GM13976 (cell line): ENCODE data around the gene SKI.

Experiments used
- DNase-seq: peaks from one replicate; pipeline ENCODE4 v3.0.0; 2012; ENCODE audit warnings: low spot score
- CTCF ChIP-seq: IDR thresholded peaks from 2 replicates; pipeline ENCODE4 v1.5.1; 2012; ENCODE audit warnings: borderline replicate concordance, mild to moderate bottlenecking; ENCODE audit not compliant: insufficient read depth; ENCODE audit errors: extremely low read depth, missing control alignments, control extremely low read depth
- in situ Hi-C: fragments of 300-500 bp; cut with MboI; formaldehyde crosslinking; loops from one replicate; pipeline ENCODE4 v1.12.0; 2022; ENCODE audit warnings: low sequenced_read_pairs, mixed read lengths, inconsistent platforms; ENCODE audit not compliant: unreplicated experiment

SKI gene

DNA sequence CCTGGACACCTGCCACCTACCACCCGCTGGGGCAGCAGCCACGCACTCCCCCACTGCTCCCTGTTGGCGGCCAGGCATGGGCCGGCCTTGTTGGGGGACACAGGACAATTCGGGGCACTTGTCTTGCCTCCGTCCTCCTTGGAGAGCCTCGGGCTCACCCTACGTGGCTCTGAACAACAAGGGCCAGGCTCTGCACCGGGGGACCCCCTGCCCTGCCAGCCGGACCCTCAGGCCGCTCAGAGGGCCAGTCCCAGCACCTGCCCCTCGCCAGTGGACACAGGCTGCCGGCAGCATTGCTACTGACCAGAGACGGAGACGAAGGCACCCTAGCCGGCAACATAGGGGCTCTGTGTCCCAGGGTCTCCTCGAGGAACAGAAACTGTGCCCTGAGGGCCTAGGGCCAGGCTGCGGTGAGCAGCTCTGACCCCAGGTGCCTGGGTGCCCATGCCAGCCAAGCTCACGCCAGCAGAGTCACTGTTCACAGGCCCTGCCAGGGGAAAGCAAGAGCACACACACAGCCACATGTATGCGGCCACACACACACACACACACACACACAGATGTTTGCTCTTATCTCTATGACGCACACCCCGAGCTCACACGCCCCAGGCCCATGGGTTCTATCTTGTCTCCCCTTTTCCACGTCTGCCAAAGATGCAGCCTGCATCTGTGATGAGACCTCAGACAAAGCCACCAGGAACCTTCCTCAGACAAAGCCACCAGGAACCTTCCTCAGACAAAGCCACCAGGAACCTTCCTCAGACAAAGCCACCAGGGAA lies 117.4 kb downstream of the SKI start:
- no peak for DNase-seq
- in situ Hi-C loops: no loop called here
- no peak for TF ChIP-seq CTCF

- no peak for TF ChIP-seq CTCF
- in situ Hi-C loops: no loop called here
Observed at GRCh38 chr1:2346691-2347408, 118.7 kb downstream of the SKI start.

GRCh38 chr1:2347409-2347785 lies 119.3 kb downstream of the SKI start:
- in situ Hi-C loops: no loop called here
- DNase-seq: no peak
- TF ChIP-seq CTCF: no peak

More at GRCh38 chr1:2346691-2347408, 118.7 kb downstream of the SKI start:
- DNase-seq: no peak

DNA sequence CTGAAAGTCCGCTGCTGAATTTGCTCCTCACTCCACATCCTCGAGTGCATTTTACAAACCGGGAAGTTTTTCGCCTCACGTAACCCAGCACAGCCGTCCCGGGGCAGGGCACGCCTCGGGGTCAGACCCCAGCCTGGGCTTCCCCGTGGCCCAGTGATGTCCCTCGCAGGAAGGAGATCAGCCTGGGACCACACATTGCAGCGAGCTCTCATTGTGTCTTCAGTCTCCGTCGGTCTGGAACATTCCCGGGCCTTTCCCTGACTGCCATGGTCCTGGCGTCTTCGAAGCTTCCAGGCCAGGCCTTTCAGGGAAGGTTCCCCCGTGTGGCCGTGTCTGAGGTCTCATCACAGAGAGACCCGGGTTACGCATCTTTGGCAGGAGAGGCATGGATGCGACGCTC lies 119.8 kb downstream of the SKI start:
- no peak for DNase-seq
- TF ChIP-seq CTCF: no peak
- in situ Hi-C loops: no loop called here

GRCh38 chr1:2348346-2349325 lies 120.5 kb downstream of the SKI start:
- no peak for DNase-seq
- no peak for TF ChIP-seq CTCF
- in situ Hi-C loops: no loop called here

DNA sequence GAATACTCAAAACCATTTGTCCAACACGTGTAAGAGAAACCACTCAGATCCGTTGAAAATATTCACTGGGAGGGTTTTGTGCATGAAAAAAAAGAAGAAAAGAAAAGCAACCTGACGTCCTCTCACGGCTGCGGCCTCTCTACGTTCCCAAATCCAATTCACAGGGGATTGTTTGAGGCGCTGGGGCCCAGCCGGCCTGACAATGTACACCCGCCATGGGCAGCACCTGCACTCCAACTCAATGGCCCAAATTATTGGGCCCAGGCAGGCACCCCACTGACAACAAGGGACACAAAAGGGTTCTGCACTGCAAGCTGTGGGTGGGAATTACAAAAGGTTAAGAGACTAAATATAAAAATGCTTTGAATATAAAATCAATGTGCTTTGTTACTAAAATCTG lies 121.7 kb downstream of the SKI start:
- in situ Hi-C loops: no loop called here
- no peak for TF ChIP-seq CTCF

More for the DNA sequence above, 121.7 kb downstream of the SKI start:
- DNase-seq: no peak
